SK-N-SH treated with all-trans-retinoic acid at 6 μM for 48 hours (cell line): ENCODE measurements around the gene BPI.

ENCODE experiments used
- ESRRG ChIP-seq: fragments of 250-450 bp; sonication (Bioruptor Pico); IDR thresholded peaks from 2 replicates; pipeline ENCODE4 v1.6.1; 2021; ENCODE audit warnings: mild to moderate bottlenecking
- GLIS3 ChIP-seq: fragments of 250-450 bp; sonication (Bioruptor Pico); IDR thresholded peaks from 2 replicates; pipeline ENCODE4 v1.5.0; 2020; ENCODE audit warnings: mild to moderate bottlenecking, moderate library complexity
- PATZ1 ChIP-seq: fragments of 250-450 bp; sonication (Bioruptor Pico); IDR thresholded peaks from 2 replicates; pipeline ENCODE4 v1.8.0; 2020; ENCODE audit warnings: mild to moderate bottlenecking, moderate library complexity, borderline replicate concordance
- RARB ChIP-seq: fragments of 250-450 bp; sonication (Bioruptor Pico); IDR thresholded peaks from 2 replicates; pipeline ENCODE4 v1.8.0; 2021; ENCODE audit warnings: mild to moderate bottlenecking, moderate library complexity
- ZC3H10 ChIP-seq: fragments of 250-450 bp; sonication (Bioruptor Pico); IDR thresholded peaks from 2 replicates; pipeline ENCODE4 v1.5.1; 2021; ENCODE audit warnings: mild to moderate bottlenecking, moderate library complexity
- ZFP3 ChIP-seq: fragments of 250-450 bp; sonication (Bioruptor Pico); IDR thresholded peaks from 2 replicates; pipeline ENCODE4 v1.5.0; 2020; ENCODE audit warnings: mild to moderate bottlenecking, moderate library complexity
- ZFP30 ChIP-seq: fragments of 450-650 bp; formaldehyde crosslinking; IDR thresholded peaks from 2 replicates; pipeline ENCODE4 v1.5.0; 2022; ENCODE audit warnings: mild to moderate bottlenecking, moderate library complexity

- no peak for TF ChIP-seq GLIS3
- no peak for TF ChIP-seq PATZ1 (CRISPR knock-in tag)
- no peak for TF ChIP-seq ZC3H10 (CRISPR knock-in tag)
- TF ChIP-seq ZFP3 (CRISPR knock-in tag): no peak
- TF ChIP-seq ESRRG (CRISPR knock-in tag): no peak
- TF ChIP-seq ZFP30 (CRISPR knock-in tag): no peak
- no peak for TF ChIP-seq RARB
These were observed 48.6 kb upstream of the BPI start for GRCh38 chr20:38255393-38255792.
